AG04449 (cell line): ENCODE measurements around the gene TMEM106C.

ENCODE experiments used
- CTCF ChIA-PET: fragments of 350-600 bp; formaldehyde crosslinking; extraction: SDS; loops from one replicate; lab custom pipeline; 2021; ENCODE audit warnings: antibody characterized with exemption; lab: Yijun Ruan, JAX
- POLR2A ChIA-PET: fragments of 400-600, 350-600 bp; formaldehyde crosslinking; extraction: SDS; loops from one replicate; lab custom pipeline; 2020; ENCODE audit warnings: antibody characterized with exemption, inconsistent platforms; lab: Yijun Ruan, JAX
- DNase-seq: peaks from one replicate; pipeline ENCODE4 v3.0.0-alpha.2; 2010; ENCODE audit warnings: low read depth, low spot score
- H3K4me3 ChIP-seq: 2 replicates; pipeline ENCODE4 v1.5.1; 2011; ENCODE audit warnings: low read depth, mild to moderate bottlenecking, control low read depth, low read length
- TF ChIP-seq, protein P1 (sequence below): IDR thresholded peaks from one replicate; pipeline ENCODE4 v1.5.1; 2011; ENCODE audit warnings: mild to moderate bottlenecking, moderate library complexity, low read length, control low read depth, inconsistent platforms; ENCODE audit not compliant: insufficient read depth; ENCODE audit errors: missing control alignments

The TMEM106C gene

GRCh38 chr12:47967461-47968321 is 4.3 kb downstream of the TMEM106C start:
- ChIA-PET POLR2A (no interaction called here), CTCF (interaction anchor here (0.8 to 7.4 kb wide), 2 partner anchors 10 to 16 kb away, joined by 3 to 163 read pairs; no protein-coding TSS in a partner anchor)
- TF ChIP-seq, protein P1, sequence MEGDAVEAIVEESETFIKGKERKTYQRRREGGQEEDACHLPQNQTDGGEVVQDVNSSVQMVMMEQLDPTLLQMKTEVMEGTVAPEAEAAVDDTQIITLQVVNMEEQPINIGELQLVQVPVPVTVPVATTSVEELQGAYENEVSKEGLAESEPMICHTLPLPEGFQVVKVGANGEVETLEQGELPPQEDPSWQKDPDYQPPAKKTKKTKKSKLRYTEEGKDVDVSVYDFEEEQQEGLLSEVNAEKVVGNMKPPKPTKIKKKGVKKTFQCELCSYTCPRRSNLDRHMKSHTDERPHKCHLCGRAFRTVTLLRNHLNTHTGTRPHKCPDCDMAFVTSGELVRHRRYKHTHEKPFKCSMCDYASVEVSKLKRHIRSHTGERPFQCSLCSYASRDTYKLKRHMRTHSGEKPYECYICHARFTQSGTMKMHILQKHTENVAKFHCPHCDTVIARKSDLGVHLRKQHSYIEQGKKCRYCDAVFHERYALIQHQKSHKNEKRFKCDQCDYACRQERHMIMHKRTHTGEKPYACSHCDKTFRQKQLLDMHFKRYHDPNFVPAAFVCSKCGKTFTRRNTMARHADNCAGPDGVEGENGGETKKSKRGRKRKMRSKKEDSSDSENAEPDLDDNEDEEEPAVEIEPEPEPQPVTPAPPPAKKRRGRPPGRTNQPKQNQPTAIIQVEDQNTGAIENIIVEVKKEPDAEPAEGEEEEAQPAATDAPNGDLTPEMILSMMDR = no peak
- peak; percentile 72 for DNase-seq
- no peak overlapping the region for H3K4me3 ChIP-seq

DNA sequence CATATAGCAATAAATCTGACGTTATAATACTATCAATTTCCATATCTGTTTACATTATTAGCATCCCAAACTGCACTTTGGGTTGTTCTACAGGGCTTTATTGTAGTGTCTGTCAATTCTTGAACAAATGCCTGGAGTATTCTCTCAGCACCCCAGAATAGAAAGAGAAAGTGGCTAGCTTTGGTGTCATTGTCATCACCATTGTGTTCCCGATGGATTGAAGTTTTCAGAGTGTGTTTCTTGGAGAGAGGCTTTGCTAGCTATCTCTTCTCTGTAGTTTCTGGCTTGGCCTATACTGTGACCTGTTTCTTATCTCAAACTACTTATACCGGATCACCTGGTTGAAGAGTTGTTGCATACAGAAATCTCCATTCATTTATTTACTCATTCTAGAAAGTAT is 6.4 kb downstream of the TMEM106C start:
- TF ChIP-seq, protein P1 = no peak
- DNase-seq = no peak
- ChIA-PET POLR2A (no interaction called here), CTCF (interaction anchor here (1.0 to 1.2 kb wide), 3 partner anchors 17 to 219 kb away, joined by 3 to 4 read pairs (median 3); no protein-coding TSS in a partner anchor)
- H3K4me3 ChIP-seq = no peak overlapping the region

DNA sequence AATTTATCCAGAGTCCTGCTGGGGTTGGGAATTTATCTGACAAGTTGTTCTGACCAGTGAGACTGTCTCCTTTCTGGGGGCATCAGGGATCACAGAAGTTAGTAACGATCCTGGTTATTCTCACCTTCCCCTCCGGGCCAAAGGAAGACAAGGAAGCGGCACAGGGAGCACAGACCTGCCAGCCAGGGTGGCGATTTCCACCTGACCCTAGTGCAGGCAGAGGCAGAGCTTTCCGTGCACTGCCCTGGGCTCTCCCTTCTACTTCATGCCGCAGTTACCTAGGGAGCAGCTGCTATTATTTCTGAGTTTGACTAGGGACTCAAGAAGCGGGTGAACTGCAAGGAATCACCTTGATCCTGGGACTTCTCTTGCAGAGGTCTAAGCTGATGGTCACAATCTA is 7.4 kb downstream of the TMEM106C start:
- TF ChIP-seq, protein P1 = no peak
- ChIA-PET POLR2A (no interaction called here), CTCF (interaction anchor here (1.0 kb wide), 1 partner anchor 132 kb away, joined by 4 read pairs; no protein-coding TSS in a partner anchor)

DNA sequence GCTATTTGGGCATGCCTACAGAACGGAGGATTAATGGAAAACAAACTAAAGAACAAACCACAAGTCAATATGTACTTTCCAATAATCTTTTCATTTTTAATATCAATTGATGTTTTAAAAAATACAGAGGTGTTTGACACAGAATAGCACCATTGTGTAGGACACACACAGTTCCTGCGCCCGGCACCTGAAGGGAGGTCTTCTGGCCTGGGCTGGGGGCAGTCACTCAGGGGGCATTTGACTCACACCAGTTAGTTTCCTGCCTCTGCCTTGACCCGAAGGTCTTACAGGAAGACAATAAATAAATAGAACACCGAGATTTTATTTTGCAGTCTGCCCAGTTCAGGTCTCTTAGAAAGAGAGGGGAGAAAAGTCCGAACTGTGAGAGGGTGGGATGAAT is 9.5 kb downstream of the TMEM106C start:
- TF ChIP-seq, protein P1 = no peak
- POLR2A ChIA-PET = no interaction called here
- H3K4me3 ChIP-seq = no peak overlapping the region
- CTCF ChIA-PET = interaction anchor here (1.5 kb wide), 1 partner anchor 10 kb away, joined by 10 read pairs; the partner anchor contains the start of gene TMEM106C
- DNase-seq = no peak

More for the DNA sequence above, 7.4 kb downstream of the TMEM106C start:
- DNase-seq = no peak
- no peak overlapping the region for H3K4me3 ChIP-seq

GRCh38 chr12:47973870-47974269 is 10.5 kb downstream of the TMEM106C start:
- CTCF ChIA-PET = interaction anchor here (5.0 kb wide), 1 partner anchor 11 kb away, joined by 22 read pairs; the partner anchor contains the start of gene TMEM106C
- DNase-seq = no peak
- TF ChIP-seq, protein P1 = no peak
- POLR2A ChIA-PET = no interaction called here
- H3K4me3 ChIP-seq = no peak overlapping the region
